H1 (cell line): Measurements from ENCODE around the gene PSD2. TPM values are rescaled to one million over a fixed set of nuclear protein-coding genes. Genes with fewer than 3 reads are reported as not detected.

Source experiments
- CTCF ChIA-PET: fragments of 300-600 bp; sonication (Branson Sonifier 250); formaldehyde crosslinking; loops from one replicate; lab custom pipeline; 2021; ENCODE audit not compliant: partially characterized antibody; lab: Charles Lee
- POLR2A ChIA-PET: fragments of 300-600 bp; sonication (Branson Sonifier 250); formaldehyde crosslinking; loops from one replicate; lab custom pipeline; 2021; ENCODE audit warnings: inconsistent platforms; ENCODE audit not compliant: partially characterized antibody; lab: Charles Lee
- DNase-seq, 2 experiments: peaks; one replicate each; pipeline versions ENCODE4 v3.0.0 to v3.0.0-alpha.2; 2010 to 2022; ENCODE audit warnings: low spot score in 2 of 2, low read depth in 1 of 2, mixed read lengths in 1 of 2
- FAIRE-seq: peaks from 2 replicates; lab custom pipeline; 2011; peaks lifted over from hg19 to GRCh38; lab: Jason Lieb, UNC
- H2AFZ ChIP-seq: 2 replicates; pipeline ENCODE4 v1.8.1; 2012; ENCODE audit warnings: low read length, inconsistent platforms
- H2AK5ac ChIP-seq: 2 replicates; pipeline ENCODE4 v1.6.1; 2013; ENCODE audit warnings: low read depth, low read length
- H2BK120ac ChIP-seq: replicated peaks from 2 replicates; pipeline ENCODE3; 2013; ENCODE audit warnings: low read depth, low read length, inconsistent platforms
- H2BK12ac ChIP-seq: 2 replicates; pipeline ENCODE4 v1.6.1; 2013; ENCODE audit warnings: low read depth, low read length
- H2BK15ac ChIP-seq: 2 replicates; pipeline ENCODE4 v1.6.1; 2013; ENCODE audit warnings: low read length
- H2BK20ac ChIP-seq: 2 replicates; pipeline ENCODE4 v1.6.1; 2013; ENCODE audit warnings: low read length
- H2BK5ac ChIP-seq: 2 replicates; pipeline ENCODE4 v1.6.1; 2013; ENCODE audit warnings: low read depth, low read length
- H3K14ac ChIP-seq: 2 replicates; pipeline ENCODE4 v1.6.1; 2013; ENCODE audit warnings: inconsistent platforms; ENCODE audit not compliant: insufficient read length
- H3K18ac ChIP-seq: 2 replicates; pipeline ENCODE4 v1.6.1; 2013; ENCODE audit warnings: low read length; ENCODE audit errors: extremely low read depth
- H3K23ac ChIP-seq: 2 replicates; pipeline ENCODE4 v1.6.1; 2013; ENCODE audit warnings: inconsistent platforms; ENCODE audit not compliant: insufficient read length
- H3K23me2 ChIP-seq: 2 replicates; pipeline ENCODE4 v1.6.1; 2013; ENCODE audit warnings: low read depth, low read length
- H3K27ac ChIP-seq: 2 replicates; pipeline ENCODE4 v1.6.1; 2011; ENCODE audit warnings: low read depth, low read length, inconsistent platforms
- H3K27me3 ChIP-seq, 4 experiments: replicated peaks in 1 of 4; 1 replicate in 1 of 4; 2 replicates in 3 of 4; pipeline versions ENCODE4 v1.6.1 to v1.8.1; 2011 to 2013; ENCODE audit warnings: low read length in 3 of 4, mild to moderate bottlenecking in 3 of 4, inconsistent platforms in 2 of 4, mixed read lengths in 2 of 4, moderate library complexity in 1 of 4; ENCODE audit not compliant: control insufficient read depth in 3 of 4, insufficient read depth in 3 of 4; ENCODE audit errors: extremely low read depth in 1 of 4
- H3K36me3 ChIP-seq, 4 experiments: 2 replicates each; pipeline versions ENCODE4 v1.6.1 to v1.8.1; 2011 to 2013; ENCODE audit warnings: mild to moderate bottlenecking in 4 of 4, low read length in 3 of 4, moderate library complexity in 2 of 4, control low read depth in 1 of 4, inconsistent platforms in 1 of 4; ENCODE audit not compliant: insufficient read depth in 4 of 4, control insufficient read depth in 2 of 4
- H3K4ac ChIP-seq: replicated peaks from 2 replicates; pipeline ENCODE3; 2013; ENCODE audit warnings: low read length, low read depth, mixed read lengths, inconsistent platforms; ENCODE audit not compliant: insufficient read length
- H3K4me1 ChIP-seq, 4 experiments: replicated peaks in 1 of 4; 1 replicate in 1 of 4; 2 replicates in 3 of 4; pipeline versions ENCODE4 v1.6.1 to v1.8.1; 2011 to 2013; ENCODE audit warnings: low read length in 3 of 4, inconsistent platforms in 2 of 4, mixed read lengths in 1 of 4; ENCODE audit not compliant: insufficient read depth in 4 of 4, control insufficient read depth in 3 of 4
- H3K4me2 ChIP-seq, 2 experiments: 2 replicates each; pipeline versions ENCODE4 v1.6.1 to v1.8.1; 2011 to 2013; ENCODE audit warnings: low read depth in 2 of 2, low read length in 2 of 2, control low read depth in 1 of 2, inconsistent platforms in 1 of 2, mild to moderate bottlenecking in 1 of 2; ENCODE audit not compliant: insufficient read depth in 1 of 2
- H3K4me3 ChIP-seq, 4 experiments: fragments of 200-600, 300-600 bp in 1 of 4; sonication (generic), shearing (Covaris generic), sonication (Bioruptor Twin) in 1 of 4; 2 replicates each; pipeline versions ENCODE4 v1.5.1 to v1.8.1; 2011 to 2016; ENCODE audit warnings: low read length in 4 of 4, low read depth in 3 of 4, control low read depth in 2 of 4, inconsistent platforms in 2 of 4, mild to moderate bottlenecking in 2 of 4, mixed read lengths in 1 of 4, moderate library complexity in 1 of 4; ENCODE audit not compliant: insufficient read depth in 2 of 4; ENCODE audit errors: extremely low read depth in 1 of 4
- H3K56ac ChIP-seq: replicated peaks from 2 replicates; pipeline ENCODE3; 2013; ENCODE audit warnings: low read depth, mild to moderate bottlenecking, mixed read lengths, low read length, inconsistent platforms; ENCODE audit not compliant: insufficient read length
- H3K79me1 ChIP-seq: 2 replicates; pipeline ENCODE4 v1.6.1; 2013; ENCODE audit warnings: low read depth, low read length, control low read depth
- H3K79me2 ChIP-seq, 2 experiments: 2 replicates each; pipeline versions ENCODE4 v1.6.1 to v1.8.1; 2012 to 2013; ENCODE audit warnings: low read length in 2 of 2, mild to moderate bottlenecking in 2 of 2, inconsistent platforms in 1 of 2; ENCODE audit not compliant: insufficient read depth in 2 of 2, control insufficient read depth in 1 of 2
- H3K9ac ChIP-seq, 4 experiments: replicated peaks in 1 of 4; 1 replicate in 1 of 4; 2 replicates in 3 of 4; pipeline versions ENCODE4 v1.6.1 to v1.8.1; 2011 to 2013; ENCODE audit warnings: low read depth in 3 of 4, low read length in 3 of 4, control low read depth in 2 of 4, mild to moderate bottlenecking in 2 of 4, moderate library complexity in 2 of 4, inconsistent platforms in 1 of 4; ENCODE audit errors: extremely low read depth in 1 of 4
- H3K9me3 ChIP-seq, 2 experiments: 2 replicates each; pipeline versions ENCODE4 v1.6.1 to v1.8.1; 2012 to 2013; ENCODE audit warnings: mild to moderate bottlenecking in 2 of 2, moderate library complexity in 2 of 2, control low read depth in 1 of 2, inconsistent platforms in 1 of 2, low read depth in 1 of 2, low read length in 1 of 2, mixed read lengths in 1 of 2; ENCODE audit not compliant: insufficient read depth in 2 of 2
- H4K20me1 ChIP-seq, 2 experiments: replicated peaks in 1 of 2; 2 replicates each; pipeline versions ENCODE3 to v1.8.1; 2011 to 2013; ENCODE audit warnings: inconsistent platforms in 2 of 2, low read length in 2 of 2, mild to moderate bottlenecking in 1 of 2; ENCODE audit not compliant: insufficient read depth in 2 of 2, control insufficient read depth in 1 of 2
- H4K5ac ChIP-seq: 2 replicates; pipeline ENCODE4 v1.6.1; 2013; ENCODE audit warnings: low read length, low read depth, mixed read lengths, inconsistent platforms; ENCODE audit not compliant: insufficient read length
- H4K8ac ChIP-seq: 2 replicates; pipeline ENCODE4 v1.8.0; 2013; ENCODE audit warnings: mild to moderate bottlenecking, moderate library complexity, low read length, inconsistent platforms; ENCODE audit not compliant: insufficient read depth; ENCODE audit errors: extremely low read depth
- H4K91ac ChIP-seq: replicated peaks from 2 replicates; pipeline ENCODE3; 2013; ENCODE audit warnings: low read length, mixed read lengths, inconsistent platforms; ENCODE audit not compliant: insufficient read length
- BCL11A ChIP-seq, 2 experiments: IDR thresholded peaks; one replicate each; pipeline ENCODE4 v1.6.1; 2011; ENCODE audit warnings: low read depth in 2 of 2, low read length in 2 of 2, mild to moderate bottlenecking in 2 of 2
- EGR1 ChIP-seq: IDR thresholded peaks from 2 replicates; pipeline ENCODE4 v1.6.1; 2011; ENCODE audit warnings: low read depth, low read length, borderline replicate concordance
- FOSL1 ChIP-seq: IDR thresholded peaks from 2 replicates; pipeline ENCODE4 v1.6.1; 2011; ENCODE audit warnings: mild to moderate bottlenecking, low read depth, low read length, moderate library complexity; ENCODE audit not compliant: insufficient read depth
- GTF2F1 ChIP-seq: IDR thresholded peaks from 2 replicates; pipeline ENCODE4 v1.6.1; 2012; ENCODE audit warnings: low read depth, low read length, improper control_type of control experiment, borderline replicate concordance
- POLR2A ChIP-seq, 2 experiments: IDR thresholded peaks; 1 replicate in 1 of 2; 2 replicates in 1 of 2; pipeline ENCODE4 v1.6.1; 2011; ENCODE audit warnings: low read depth in 2 of 2, low read length in 2 of 2, mild to moderate bottlenecking in 2 of 2; ENCODE audit errors: control extremely low read depth in 1 of 2
- RNF2 ChIP-seq: fragments of 200-900, 300-1000 bp; sonication (generic); IDR thresholded peaks from 2 replicates; pipeline ENCODE4 v1.7.1; 2016; ENCODE audit warnings: borderline replicate concordance, low read depth, mild to moderate bottlenecking, antibody characterized with exemption, low read length; ENCODE audit not compliant: poor library complexity, severe bottlenecking; ENCODE audit errors: missing control alignments
- RXRA ChIP-seq: IDR thresholded peaks from 2 replicates; pipeline ENCODE4 v1.6.1; 2011; ENCODE audit warnings: low read depth, mild to moderate bottlenecking, low read length, moderate library complexity; ENCODE audit not compliant: insufficient read depth
- SIN3A ChIP-seq, 2 experiments: IDR thresholded peaks in 1 of 2; conservative IDR thresholded peaks in 1 of 2; 2 replicates each; pipeline ENCODE4 v1.6.1; 2011 to 2012; ENCODE audit warnings: low read length in 2 of 2, improper control_type of control experiment in 1 of 2, low read depth in 1 of 2, mild to moderate bottlenecking in 1 of 2
- ZNF274 ChIP-seq: IDR thresholded peaks from 2 replicates; pipeline ENCODE4 v1.7.0; 2012; ENCODE audit warnings: low read length, borderline replicate concordance; ENCODE audit errors: extremely low read depth
- WGBS, 2 experiments: shearing (Covaris generic) in 1 of 2; methylation state at CpG; one replicate each; pipeline versions ENCODE4 v1.1.6 to v1.1.7; 2013 to 2015; ENCODE audit warnings: low lambda C conversion rate in 2 of 2, mixed read lengths in 2 of 2, inconsistent platforms in 1 of 2, low coverage in 1 of 2, missing lambda C conversion rate in 1 of 2; ENCODE audit not compliant: insufficient replicate concordance in 2 of 2, insufficient coverage in 1 of 2, insufficient read length in 1 of 2; ENCODE audit errors: extremely low coverage in 1 of 2, missing lambda C conversion rate in 1 of 2; 5-methylcytosine and 5-hydroxymethylcytosine counted together
- polyA plus RNA-seq, 7 experiments: library from polyadenylated mRNA; depleted of rRNA in 3 of 7; stranded (reverse) in 5 of 7; unstranded in 2 of 7; fragments of >200 nt in 5 of 7; fragments of 200-250 nt in 2 of 7; gene quantifications; 1 replicate in 5 of 7; 2 replicates in 1 of 7; 4 replicates in 1 of 7; pipeline versions ENCODE4 v1.2.1 to v1.2.3, GENCODE V29; 2011 to 2013; ENCODE audit warnings: missing spikeins in 2 of 7, mixed read lengths in 2 of 7
- total RNA-seq: library from RNA; stranded (reverse); fragmentation: NEBNext Ultra II Directional; extraction: Animal tissue kit (Norgen Biotek cat#: 25700); gene quantifications from 2 replicates; pipeline ENCODE4 v1.2.1, GENCODE V29; 2021

PSD2 gene
- total and polyA plus RNA-seq, 2 of the 8 experiments (the other 6 are each of a cell fraction or from before 2014, with no cell fraction given) = 0.06 to 0.14 TPM

DNA sequence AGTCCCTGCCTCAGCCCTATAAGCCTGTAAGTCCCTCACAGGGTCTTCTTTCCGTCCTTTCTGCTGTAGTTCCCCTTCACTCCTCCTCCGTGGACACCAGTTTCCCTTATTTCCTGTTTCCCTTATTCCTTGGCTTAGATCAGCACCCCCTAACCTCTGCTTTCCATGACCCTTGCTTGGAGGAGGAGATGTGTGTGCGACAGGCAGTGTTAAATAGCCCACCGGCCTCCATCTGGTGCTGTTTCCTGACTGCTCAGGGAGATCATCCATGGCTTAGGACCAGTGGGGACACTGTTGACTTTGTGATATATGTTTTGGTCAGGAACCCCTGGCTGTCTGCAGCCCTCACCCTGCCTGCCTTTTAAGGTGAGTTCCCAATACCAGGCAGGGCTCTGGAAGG is 34.1 kb upstream of the PSD2 start:
- CTCF ChIA-PET = interaction anchor here (1.0 to 3.4 kb wide), 3 partner anchors 49 to 126 kb away, joined by 3 to 43 read pairs (median 6); no protein-coding TSS in a partner anchor
- peaks cover under 1% of the 10 kb centered on the region; the same call in 1 of the 2 replicates for H3K23me2 ChIP-seq

More for the DNA sequence above, 34.1 kb upstream of the PSD2 start:
- no peak overlapping the region for H3K4ac ChIP-seq
- H3K79me1 ChIP-seq = no peaks in the 10 kb centered on the region
- no peak overlapping the region for H4K5ac ChIP-seq
- H2BK12ac ChIP-seq = no peak overlapping the region
- no peak overlapping the region for H3K56ac ChIP-seq
- POLR2A ChIA-PET = interaction anchor here (1.5 kb wide), 1 partner anchor 51 kb away, joined by 4 read pairs; no protein-coding TSS in a partner anchor
- no peak overlapping the region for H3K23ac ChIP-seq
- no peak for TF ChIP-seq RXRA
- TF ChIP-seq RNF2 = no peak
- TF ChIP-seq FOSL1 = no peak
- no peak for TF ChIP-seq EGR1
- TF ChIP-seq ZNF274 = no peak
- no peak for TF ChIP-seq BCL11A (IDR thresholded peaks at IDR 0.05; ENCODE audit: low read depth in 2 of 2, low read length in 2 of 2)
- TF ChIP-seq GTF2F1 = no peak
- TF ChIP-seq POLR2A (IDR thresholded peaks at IDR 0.05; ENCODE audit: control extremely low read depth in 1 of 2, low read depth in 2 of 2, low read length in 2 of 2) = no peak
- TF ChIP-seq SIN3A (conservative IDR thresholded peaks at IDR 0.05 in 1 of 2, IDR thresholded peaks at IDR 0.05 in 1 of 2; ENCODE audit: low read depth in 1 of 2, low read length in 2 of 2) = no peak
- no peak overlapping the region for H2BK120ac ChIP-seq
- H3K9ac ChIP-seq = no peak overlapping the region
- H4K91ac ChIP-seq = no peak overlapping the region
- no peak overlapping the region for H4K8ac ChIP-seq
- H2BK15ac ChIP-seq = no peak overlapping the region
- no peaks in the 10 kb centered on the region for H3K9me3 ChIP-seq
- FAIRE-seq (no peak), DNase-seq (no peak)
- no peak overlapping the region for H2BK20ac ChIP-seq
- H3K4me1 ChIP-seq = peaks cover 9 to 34% (median 15%) of the 10 kb centered on the region in 4 experiments
- no peak overlapping the region for H3K27ac ChIP-seq
- H3K4me3 ChIP-seq = no peak overlapping the region
- WGBS, 2 experiments = 87% methylated on average over 4 of the region's 4 CpGs; no CpG with 5 or more reads in 1 of the 2 experiments
- H2AK5ac ChIP-seq = no peak overlapping the region
- no peak overlapping the region for H2BK5ac ChIP-seq
- H4K20me1 ChIP-seq = peaks cover 2 to 7% of the 10 kb centered on the region in 2 experiments
- no peak overlapping the region for H3K14ac ChIP-seq
- no peak overlapping the region for H2AFZ ChIP-seq
- no peaks in the 10 kb centered on the region for H3K36me3 ChIP-seq
- H3K27me3 ChIP-seq = peaks cover 13 to 59% (median 44%) of the 10 kb centered on the region in 4 experiments
- no peak overlapping the region for H3K4me2 ChIP-seq
- no peaks in the 10 kb centered on the region for H3K79me2 ChIP-seq
- H3K18ac ChIP-seq = no peak overlapping the region
